ENCODE data around the gene S100A5.
A peak's percentile ranks its signal among the peaks of the same experiment; 100 is the strongest.
"Not testable (repeated sequence)": the region's sequence is repeated elsewhere in the genome, so short reads cannot be mapped to it uniquely, and the experiment has no call there.

The S100A5 gene, protein sequence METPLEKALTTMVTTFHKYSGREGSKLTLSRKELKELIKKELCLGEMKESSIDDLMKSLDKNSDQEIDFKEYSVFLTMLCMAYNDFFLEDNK

DNA sequence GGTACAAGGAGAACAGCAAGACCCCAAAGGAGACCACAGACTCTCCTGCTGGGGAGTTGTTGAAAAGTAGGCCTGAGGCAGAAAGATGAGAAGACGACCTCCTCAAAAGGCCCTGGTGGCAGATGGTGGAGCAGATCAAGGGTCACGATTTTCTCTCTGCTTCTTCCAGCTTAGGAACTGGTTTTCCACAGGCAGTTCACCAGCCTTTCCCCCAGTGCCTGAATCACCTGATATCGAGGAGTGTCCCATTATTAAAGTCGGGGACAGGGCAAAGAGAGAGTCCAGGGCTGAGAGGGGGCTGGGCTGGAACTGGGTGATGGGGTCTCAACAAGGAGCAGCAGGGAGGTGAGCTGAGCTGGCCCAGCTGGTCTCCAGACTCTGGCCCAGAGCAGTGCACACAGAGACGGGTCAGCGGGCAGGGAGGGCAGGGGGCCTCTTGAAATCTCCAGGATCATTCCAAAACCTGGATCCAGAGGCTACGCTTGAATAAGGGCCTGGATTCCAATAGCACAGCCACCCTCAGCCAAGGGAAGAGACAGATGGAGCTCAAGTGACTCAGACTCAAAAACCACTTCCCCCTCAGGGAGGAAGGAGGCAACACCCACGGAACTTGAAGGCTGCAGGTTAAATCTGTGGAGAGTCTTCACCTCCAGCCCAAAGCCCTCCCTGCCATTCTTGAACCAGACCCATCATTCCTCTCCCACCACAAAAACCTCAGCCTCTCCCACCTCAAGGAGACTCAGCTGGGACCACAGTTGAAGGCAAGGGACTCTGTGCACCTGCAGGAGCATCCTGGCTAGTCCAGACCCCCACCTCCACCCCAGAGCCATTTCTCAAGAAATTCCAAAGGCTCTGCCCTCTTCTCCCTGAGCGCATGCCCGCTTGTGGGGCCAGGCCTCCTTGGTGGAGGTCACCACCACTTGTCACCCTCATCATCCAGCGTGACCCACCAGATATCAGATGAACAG lies at the start of gene S100A5:
S100A5 (minus strand) TSS at position 541 of the 968 bp plus-strand sequence. CDS start 743 bp downstream, outside the sequence.
- DNase-seq, result peak in 1 of 2 donors; percentile 34

DNA sequence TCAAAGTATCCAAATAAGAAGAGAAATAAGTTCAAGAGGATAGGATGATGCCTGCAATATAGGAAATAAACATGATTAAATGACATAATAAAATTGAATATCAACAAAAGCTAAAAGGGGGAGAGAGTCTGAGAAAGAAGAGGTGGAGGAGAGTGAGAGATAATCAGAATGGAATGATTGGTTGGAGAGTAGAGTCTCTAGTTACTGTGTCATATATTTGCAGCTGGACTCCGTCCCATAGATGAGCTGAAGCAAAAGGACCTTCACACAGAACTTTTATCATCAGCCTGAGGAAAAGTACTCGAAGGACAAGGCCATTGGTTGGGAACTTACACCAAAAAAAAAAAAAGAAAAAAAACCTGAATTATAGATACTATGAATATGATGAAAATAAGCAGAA lies 47.7 kb upstream of the S100A5 start:
- DNase-seq, result no peak

DNA sequence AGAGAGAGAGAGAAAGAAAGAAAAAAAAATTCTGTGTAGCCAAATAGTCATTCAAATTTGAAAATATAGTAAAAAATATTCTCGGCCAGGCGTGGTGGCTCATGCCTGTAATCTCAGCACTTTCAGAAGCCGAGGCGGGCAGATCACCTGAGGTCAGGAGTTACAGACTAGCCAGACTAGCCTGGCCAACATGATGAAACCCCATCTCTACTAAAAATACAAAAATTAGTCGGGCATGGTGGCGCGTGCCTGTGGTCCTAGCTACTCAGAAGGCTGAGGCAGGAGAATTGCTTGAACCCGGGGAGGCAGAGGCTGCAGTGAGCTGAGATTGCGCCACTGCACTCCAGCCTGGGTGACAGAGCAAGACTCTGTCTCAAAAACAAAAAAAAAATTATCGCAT lies 47.3 kb upstream of the S100A5 start:
- not testable (repeated sequence) for DNase-seq

DNA sequence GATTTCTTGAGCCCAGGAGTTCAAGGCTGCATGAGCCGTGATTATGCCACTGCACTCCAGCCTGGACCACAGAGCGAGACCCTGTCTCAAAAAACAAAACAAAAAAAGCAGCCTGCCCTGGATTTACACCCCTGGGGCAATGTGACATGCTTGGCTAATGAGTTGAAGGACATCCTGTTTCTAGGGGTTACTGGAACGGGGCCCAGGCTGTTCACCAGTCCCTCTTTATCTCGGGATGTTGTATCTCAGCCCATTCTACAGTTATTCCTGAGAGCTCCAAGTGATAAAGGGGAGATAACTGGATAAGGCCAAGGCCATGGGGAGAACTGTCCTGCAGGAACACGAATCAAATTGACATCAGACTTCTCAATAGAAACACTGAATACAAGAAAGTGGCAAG lies 46.6 kb upstream of the S100A5 start:
- no peak for DNase-seq

DNA sequence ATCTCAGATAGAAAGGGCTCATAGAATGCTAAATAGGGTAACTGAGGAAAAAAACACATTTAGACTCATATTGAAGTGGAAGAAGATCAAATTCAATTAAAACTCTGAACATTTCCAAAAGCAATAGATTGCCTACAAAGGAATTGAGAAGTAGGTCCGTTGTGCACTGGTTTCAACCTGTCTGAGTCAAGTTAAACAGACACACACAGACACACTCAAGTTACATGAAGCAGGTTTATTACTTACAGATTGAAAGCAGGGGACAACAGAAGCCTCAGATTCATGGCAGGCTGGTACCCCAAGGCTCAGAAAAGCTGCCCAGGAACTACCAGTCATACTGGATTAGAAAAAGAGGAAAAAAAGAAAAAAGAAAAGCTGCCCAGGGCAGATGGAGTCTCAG lies 45.6 kb upstream of the S100A5 start:
- DNase-seq, result no peak

DNA sequence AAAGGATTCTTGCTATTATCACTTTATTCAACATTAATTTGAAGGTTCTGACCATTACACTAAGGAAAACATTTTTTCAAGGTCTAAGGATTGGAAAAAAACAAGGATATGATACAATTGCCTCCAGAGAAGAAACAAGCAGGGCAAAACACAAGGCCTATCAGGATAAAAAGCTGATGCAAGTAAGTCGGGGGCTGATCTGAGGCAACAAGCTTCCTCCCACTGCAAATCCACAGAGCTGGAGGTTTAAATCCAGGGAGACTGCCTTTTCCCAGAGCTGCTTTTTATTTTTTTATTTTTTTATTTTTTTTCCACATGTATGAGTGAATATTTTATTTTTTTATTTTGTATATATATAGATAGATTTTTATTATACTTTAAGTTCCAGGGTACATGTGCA lies 44.3 kb upstream of the S100A5 start:
- no peak for DNase-seq

DNA sequence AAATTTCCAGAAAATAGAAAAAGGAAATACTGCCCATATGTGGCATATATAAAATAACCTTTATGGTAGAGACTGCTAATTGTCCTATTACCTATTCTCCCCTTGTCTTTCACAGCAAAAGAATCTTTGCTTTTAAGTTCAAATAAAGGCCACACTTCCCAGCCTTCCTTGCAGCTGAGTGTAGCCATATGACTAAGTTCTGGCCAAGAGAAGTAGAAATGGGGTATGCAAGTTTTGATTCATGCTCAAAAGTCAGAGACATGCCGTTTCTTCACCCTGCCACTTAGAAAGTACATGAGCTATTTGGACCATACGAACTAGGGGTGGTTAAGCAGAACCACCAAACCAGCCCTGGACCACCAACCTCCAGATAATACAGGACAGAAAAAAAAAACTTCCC lies 43.2 kb upstream of the S100A5 start:
- no peak for DNase-seq

DNA sequence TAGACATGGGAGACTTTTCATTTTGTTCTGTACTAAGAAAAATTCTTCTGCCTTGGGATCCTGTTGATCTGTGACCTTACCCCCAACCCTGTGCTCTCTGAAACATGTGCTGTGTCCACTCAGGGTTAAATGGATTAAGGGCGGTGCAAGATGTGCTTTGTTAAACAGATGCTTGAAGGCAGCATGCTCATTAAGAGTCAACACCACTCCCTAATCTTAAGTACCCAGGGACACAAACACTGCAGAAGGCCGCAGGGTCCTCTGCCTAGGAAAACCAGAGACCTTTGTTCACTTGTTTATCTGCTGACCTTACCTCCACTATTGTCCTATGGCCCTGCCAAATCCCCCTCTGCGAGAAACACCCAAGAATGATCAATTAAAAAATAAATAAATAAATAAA lies 42.8 kb upstream of the S100A5 start:
- DNase-seq, result not testable (repeated sequence)

DNA sequence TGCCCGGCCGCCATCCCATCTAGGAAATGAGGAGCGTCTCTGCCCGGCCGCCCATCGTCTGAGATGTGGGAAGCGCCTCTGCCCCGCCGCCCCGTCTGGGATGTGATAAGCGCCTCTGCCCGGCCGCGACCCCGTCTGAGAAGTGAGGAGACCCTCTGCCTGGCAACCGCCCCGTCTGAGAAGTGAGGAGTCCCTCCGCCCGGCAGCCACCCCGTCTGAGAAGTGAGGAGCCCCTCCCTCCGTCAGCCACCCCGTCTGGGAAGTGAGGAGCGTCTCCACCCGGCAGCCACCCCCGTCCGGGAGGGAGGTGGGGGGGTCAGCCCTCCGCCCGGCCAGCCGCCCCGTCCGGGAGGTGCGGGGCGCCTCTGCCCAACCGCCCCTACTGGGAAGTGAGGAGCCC lies 42.1 kb upstream of the S100A5 start:
- not testable (repeated sequence) for DNase-seq

DNA sequence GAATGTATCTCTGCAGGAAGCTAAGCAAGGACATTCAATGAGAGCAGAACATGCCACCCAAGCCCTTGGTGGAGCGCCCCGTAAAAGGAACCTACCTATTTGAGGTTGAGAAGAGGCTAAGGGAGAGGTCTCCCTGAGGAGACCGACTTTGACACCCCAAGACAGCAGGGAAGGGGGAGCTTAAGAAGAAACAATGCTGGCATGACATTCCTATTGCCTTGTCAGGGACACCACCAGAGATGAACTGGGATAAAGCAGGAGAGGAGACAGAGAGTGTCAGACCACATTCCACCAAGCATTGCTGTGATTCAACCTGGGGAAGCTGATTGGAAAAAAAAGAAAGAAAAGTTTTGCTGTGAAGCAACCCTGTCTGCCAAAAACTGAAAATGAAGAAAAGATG lies 38.2 kb upstream of the S100A5 start:
- no peak for DNase-seq

DNA sequence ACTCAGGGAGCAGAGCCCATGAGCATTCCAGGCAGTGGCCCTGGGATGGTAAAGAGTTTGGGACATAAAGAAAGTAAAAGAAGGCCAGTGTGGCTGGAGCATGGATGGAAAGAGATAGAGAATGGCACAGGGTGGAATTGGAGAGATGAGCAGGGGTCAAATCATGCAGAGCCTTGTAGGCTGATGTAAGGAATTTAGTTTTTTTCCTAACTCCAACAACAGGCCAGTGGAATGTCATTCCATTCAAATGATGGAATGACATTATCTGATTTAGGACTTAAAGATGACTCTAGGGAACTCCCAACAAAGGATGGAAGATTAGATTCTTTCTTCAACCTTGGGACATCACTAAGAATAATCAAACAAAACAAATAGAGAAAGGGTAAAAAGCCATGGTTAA lies 37.8 kb upstream of the S100A5 start:
- DNase-seq, result no peak

DNA sequence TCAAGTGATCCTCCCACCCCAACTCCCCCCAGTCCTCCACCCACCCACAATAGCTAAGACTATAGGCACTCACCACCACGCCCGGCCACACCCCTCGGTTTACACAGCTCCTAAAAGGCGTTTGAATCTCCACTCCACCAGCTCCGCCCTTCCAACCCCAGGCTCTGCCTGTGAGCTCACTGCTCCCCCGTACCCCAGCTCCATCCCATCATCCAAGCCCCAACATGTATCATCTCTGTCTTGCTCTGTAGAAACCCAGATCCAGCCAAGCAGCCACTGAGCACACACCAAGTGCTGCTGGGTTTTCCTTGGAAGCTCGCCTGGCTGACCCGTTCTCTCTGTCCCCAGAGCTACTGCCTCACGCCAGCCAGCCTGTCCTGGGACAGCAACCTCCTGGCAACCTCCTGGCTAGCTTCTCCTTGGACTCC lies 36.9 kb upstream of the S100A5 start:
- DNase-seq, result no peak

DNA sequence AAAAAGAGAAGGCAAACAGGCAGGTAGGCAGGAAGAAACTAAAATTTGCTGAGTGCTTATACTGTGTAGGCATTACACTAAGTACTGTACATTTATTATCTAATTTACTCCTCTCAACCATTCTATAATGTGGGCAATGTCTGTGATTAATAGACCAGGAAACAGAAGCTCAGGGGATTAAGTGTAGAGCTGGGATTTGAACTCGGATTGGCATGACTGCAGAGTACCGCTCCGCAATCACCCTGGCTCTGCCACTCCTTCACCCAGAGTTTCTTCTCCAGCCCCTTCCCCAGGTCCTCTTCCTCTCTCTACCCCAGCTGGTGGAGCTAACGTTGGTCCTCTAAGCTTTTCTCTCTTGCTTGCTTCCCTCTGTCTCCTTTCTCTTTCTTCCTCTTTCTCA lies 36.4 kb upstream of the S100A5 start:
- no peak for DNase-seq

DNA sequence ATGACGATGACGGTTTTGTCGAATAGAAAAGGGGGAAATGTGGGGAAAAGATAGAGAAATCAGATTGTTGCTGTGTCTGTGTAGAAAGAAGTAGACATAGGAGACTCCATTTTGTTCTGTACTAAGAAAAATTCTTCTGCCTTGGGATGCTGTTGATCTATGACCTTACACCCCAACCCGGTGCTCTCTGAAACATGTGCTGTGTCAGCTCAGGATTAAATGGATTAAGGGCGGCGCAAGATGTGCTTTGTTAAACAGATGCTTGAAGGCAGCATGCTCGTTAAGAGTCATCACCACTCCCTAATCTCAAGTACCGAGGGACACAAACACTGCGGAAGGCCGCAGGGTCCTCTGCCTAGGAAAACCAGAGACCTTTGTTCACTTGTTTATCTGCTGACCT lies 34.8 kb upstream of the S100A5 start:
- DNase-seq, result not testable (repeated sequence)

DNA sequence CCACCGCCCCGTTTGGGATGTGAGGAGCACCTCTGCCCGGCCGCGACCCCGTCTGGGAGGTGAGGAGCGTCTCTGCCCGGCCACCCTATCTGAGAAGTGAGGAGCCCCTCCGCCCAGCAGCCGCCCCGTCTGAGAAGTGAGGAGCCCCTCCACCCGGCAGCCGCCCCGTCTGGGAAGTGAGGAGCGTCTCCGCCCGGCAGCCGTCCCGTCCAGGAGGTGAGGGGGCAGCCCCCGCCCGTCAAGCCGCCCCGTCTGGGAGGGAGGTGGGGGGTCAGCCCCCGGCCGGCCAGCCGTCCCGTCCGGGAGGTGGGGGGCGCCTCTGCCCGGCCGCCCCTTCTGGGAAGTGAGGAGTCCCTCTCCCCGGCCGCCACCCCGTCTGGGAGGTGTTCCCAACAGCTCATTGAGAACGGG lies 34.4 kb upstream of the S100A5 start:
- DNase-seq, result not testable (repeated sequence)

DNA sequence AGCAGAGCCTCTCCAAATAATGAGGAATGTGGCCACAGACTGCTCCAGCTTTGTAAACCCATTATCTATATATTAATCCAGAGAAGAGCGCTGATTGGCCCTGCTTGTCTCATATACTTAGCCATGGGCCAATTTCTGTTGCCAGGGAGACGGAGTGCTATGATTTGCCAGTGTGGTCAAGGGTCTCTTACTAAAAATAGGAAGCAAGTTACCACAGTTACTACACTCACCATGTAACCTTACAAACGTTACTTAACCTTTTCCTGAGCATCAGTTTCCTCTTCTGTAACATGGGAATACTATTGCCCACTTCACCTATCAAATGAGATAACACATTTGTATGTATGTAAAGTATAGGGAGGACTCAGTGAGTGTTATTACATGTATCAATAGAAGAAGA lies 32.6 kb upstream of the S100A5 start:
- DNase-seq, result no peak

DNA sequence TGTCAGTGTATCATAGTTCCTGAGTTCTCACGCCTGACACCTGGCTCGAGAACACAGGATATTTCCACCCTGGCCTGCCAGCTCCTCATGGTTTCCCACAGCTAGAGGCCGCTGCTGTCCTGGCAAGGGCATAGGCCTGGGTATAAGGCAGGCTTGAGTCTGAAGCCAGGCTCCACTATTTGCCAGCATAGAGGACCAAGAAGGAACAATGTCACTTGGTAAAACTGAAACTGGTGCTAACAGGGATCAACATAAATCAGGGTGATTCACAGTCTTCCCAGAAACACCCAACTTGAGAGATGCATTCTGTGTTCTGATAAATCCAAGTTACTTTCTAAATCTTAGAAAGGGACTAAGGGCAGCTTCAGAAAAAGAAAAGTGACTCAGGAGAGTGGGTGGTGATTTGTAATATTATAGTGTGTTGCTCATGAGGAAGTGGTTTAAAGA lies 31.9 kb upstream of the S100A5 start:
- peak; percentile 51 to 61 for DNase-seq

DNA sequence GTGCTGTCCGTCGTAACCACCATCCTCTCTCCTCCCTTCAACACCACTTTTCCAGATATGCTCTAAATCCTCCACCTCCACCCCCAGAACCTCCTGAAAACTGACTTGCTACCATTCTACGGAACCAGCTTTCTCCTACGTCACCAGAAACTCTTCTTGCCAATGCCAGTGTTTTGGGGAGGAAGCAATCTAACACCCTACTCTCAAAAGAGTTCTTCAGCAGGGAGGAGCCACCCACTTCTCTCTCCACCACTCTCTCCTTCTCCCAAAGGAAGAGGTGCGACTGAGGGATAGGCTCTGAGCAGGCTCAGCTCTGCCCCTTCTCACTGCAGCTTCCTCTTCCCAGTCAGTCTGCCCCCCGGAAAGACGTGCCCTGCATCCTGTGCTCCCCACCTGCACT lies 31.0 kb upstream of the S100A5 start:
- no peak for DNase-seq

DNA sequence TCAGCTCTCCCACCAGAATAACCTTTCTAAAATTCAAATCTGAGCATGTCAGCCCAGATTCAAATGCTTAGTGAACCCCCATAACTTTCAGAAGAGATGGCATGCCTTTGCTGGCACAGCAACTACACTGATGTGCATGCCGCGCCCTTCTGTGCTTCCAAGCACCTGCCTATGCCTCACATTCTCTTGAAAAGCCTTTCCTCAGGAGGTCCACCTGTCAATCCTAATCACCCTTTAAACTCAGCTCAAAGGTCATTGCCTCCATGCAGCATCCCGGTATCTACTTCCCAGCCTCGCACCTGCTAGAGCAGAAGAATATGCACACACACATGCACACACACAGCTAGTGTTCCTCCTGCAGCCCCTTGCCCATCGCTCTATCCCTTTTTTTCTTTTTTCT lies 30.1 kb upstream of the S100A5 start:
- DNase-seq, result no peak

DNA sequence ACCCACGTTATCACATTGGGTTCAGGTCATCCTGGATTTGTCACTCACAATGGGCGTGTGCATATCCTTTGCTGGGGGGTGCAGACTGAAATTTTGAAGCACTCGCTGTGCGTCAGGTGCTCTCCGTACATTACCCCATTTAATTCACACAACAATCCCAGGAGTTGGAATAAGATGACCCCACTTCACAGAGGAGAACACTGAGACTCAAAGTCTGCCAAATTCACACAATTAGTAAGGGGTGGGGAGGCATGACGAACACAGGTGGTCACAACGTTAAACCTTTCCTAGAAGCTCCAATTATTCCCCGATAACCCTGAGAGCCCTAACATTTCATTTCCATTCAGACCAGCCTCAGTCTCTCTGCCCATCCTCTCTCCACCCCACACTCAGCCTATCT lies 28.7 kb upstream of the S100A5 start:
- DNase-seq, result no peak

DNA sequence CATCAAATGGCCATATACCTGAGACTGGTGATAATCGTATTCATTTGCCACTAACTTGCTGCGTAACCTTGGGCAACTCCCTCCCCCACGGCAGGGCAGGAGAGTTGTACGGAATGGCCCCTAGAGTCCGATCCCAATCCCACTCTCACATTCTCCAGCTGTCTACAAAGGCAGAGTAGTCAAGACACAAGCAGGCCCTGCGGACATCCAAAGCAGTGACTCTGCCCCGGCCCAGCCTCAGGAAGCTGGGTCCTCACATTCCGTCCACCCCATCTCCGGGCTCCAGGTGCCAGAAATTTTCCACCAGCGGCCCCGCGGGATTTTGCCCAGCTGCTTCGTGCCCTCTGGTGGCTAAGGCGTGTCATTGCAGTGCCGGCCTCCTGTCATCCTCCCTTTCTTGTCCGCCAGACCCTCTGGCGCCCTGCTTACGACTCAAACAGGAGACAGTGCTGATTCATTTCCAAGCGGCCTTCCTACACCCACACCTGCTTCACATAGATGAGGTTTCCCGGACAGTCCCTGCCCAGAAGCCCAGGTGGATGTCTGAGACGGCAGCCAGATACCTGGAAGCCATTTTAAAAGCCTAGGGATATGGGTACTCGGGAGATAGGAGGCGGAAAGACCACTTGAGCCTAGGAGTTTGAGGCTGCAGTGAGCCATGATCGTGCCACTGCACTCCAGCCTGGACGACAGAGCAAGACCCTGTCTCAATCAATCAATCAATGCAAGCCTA lies 27.8 kb upstream of the S100A5 start:
- DNase-seq, result peak; percentile 89 to 91

DNA sequence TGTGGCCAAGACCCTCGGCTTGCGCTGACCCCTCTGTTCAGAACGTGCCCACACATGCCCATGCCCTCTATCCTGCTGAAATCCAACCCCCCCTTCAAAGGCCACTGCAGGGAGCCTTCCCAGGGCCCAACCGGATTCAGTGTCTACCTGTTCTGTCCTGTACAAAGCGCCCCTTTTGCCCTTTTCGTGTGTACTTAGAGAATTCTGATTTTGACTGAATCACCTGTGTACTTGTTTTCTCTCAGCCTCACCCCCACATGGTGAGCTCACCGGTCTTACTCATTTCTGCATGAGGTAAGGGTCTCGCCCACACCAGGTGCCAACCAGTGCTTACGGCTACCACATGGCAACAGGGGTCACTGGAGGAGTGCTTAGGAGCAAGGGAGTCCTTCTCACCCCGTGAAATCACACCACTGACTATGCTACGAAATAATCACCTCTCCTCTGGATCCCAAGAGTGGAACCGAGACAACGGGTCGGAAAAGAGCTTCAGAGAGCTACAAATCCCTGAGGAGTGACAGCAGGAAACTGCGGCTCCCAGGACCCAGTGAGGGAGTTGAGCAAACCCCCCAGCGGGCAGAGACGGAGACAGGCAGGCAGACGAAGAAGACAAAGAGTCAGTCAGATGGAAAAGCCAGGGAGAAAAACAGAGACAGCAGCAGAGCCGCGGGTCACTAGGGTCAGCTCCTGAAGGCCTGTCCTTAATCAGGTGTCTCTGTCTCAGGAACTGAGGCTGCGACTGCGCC lies 27.1 kb upstream of the S100A5 start:
- DNase-seq, result peak; percentile 41 to 49

Data from stimulated activated CD4-positive, alpha-beta T cell treated with anti-CD3 and anti-CD28 coated beads, Interleukin-2, amount 100 ng/mL, for 48 hours (primary cell).